Subcutaneous adipose tissue (tissue), 4 donors: Measurements from ENCODE around the gene FRMD5. TPM values are rescaled to one million over a fixed set of nuclear protein-coding genes. Genes with fewer than 3 reads are reported as not detected.

Experiments used
- CTCF ChIP-seq: fragments of 450-650 bp; IDR thresholded peaks from one replicate; pipeline ENCODE4 v1.5.1; 2016; ENCODE audit warnings: low read depth, mild to moderate bottlenecking, control low read depth, antibody characterized with exemption, moderate library complexity
- total RNA-seq, 4 donors: library from RNA; depleted of rRNA; stranded (reverse); fragments of >200 nt; gene quantifications; one replicate each; pipeline ENCODE4 v1.1.0, GENCODE V29; 2016

FRMD5 gene
- total RNA-seq, 4 donors from 2014 or later, result 0.34 TPM; not detected in 3

- no peak for TF ChIP-seq CTCF
Observed at GRCh38 chr15:43920254-43920600, 274.8 kb downstream of the FRMD5 start.

- TF ChIP-seq CTCF, result no peak
Observed at GRCh38 chr15:43919540-43920253, 275.4 kb downstream of the FRMD5 start.

GRCh38 chr15:43918717-43919116, 276.4 kb downstream of the FRMD5 start:
- no peak for TF ChIP-seq CTCF

- TF ChIP-seq CTCF, result no peak
Observed at GRCh38 chr15:43916326-43916660, 278.8 kb downstream of the FRMD5 start.

- no peak for TF ChIP-seq CTCF
Observed at GRCh38 chr15:43915631-43916325, 279.3 kb downstream of the FRMD5 start.

GRCh38 chr15:43913941-43914340, 281.1 kb downstream of the FRMD5 start:
- no peak for TF ChIP-seq CTCF

GRCh38 chr15:43913026-43913780, 281.9 kb downstream of the FRMD5 start:
- TF ChIP-seq CTCF, result no peak
